HG03469 (cell line): ENCODE results near the gene RXRA.

ENCODE experiments used
- ATAC-seq: cut with Tn5 transposase; IDR thresholded peaks from one replicate; pipeline ENCODE4 v1.9.1; 2021; ENCODE audit warnings: mild to moderate bottlenecking, moderate library complexity, moderate number of reproducible peaks; ENCODE audit not compliant: unreplicated experiment

The RXRA gene

GRCh38 chr9:134483361-134484184 lies 157.3 kb downstream of the RXRA start:
- ATAC-seq, result no peak

- no peak for ATAC-seq
These were observed 158.2 kb downstream of the RXRA start for GRCh38 chr9:134484479-134484878.

- no peak for ATAC-seq
These were observed 159.4 kb downstream of the RXRA start for GRCh38 chr9:134485653-134486052.

- no peak for ATAC-seq
These were observed 159.9 kb downstream of the RXRA start for GRCh38 chr9:134486143-134486591.

- no peak for ATAC-seq
These were observed 160.3 kb downstream of the RXRA start for GRCh38 chr9:134486596-134486995.
